PC-3 (cell line): ENCODE data around the gene FAM76A.
"Not testable (repeated sequence)": the region's sequence is repeated elsewhere in the genome, so short reads cannot be mapped to it uniquely, and the experiment has no call there.

ENCODE experiments used
- CTCF ChIP-seq: fragments of 300-600 bp; sonication (generic); conservative IDR thresholded peaks from 2 replicates; pipeline ENCODE4 v1.5.1; 2017; ENCODE audit warnings: antibody characterized with exemption, low read depth, mild to moderate bottlenecking, low read length
- EZH2phosphoT487 ChIP-seq: fragments of 300-600 bp; sonication (generic); IDR thresholded peaks from 2 replicates; pipeline ENCODE4 v1.6.1; 2018; ENCODE audit warnings: mild to moderate bottlenecking, antibody characterized with exemption, low read length, borderline replicate concordance

DNA sequence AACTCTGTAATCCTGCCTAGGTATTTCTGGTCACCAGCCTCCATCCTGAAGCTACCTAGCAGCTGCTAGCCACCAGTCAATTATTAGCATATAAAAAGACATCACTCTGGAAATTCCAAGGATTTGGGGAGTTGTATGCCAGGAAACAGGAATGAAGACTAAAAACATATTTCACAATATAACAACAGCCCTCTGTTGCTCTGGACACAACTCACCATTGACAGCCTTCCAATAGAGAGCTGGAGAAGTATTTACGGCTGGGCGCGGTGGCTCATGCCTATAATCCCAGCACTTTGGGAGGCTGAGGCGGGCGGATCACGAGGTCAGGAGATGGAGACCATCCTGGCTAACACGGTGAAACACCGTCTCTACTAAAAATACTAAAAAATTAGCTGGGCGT lies 28.9 kb upstream of the FAM76A start:
- TF ChIP-seq CTCF, EZH2phosphoT487: not testable (repeated sequence)
